GM12878 (cell line): ENCODE data around the gene NME8. TPM values are rescaled to one million over a fixed set of nuclear protein-coding genes. Genes with fewer than 3 reads are reported as not detected.
A peak's percentile ranks its signal among the peaks of the same experiment; 100 is the strongest.

Experiments
- ATAC-seq: fragments of 200-7000 bp; cut with Tn5 transposase; 3 replicates; pipeline ENCODE4 v1.9.1; 2020; ENCODE audit warnings: mild to moderate bottlenecking, moderate library complexity
- BruUV-seq: library from RNA; stranded (reverse); fragments of 400-500 nt; replicated peaks from 2 replicates; lab custom pipeline; 2021; lab: Mats Ljungman, UMichigan
- CTCF ChIA-PET: fragments of 300-600 bp; sonication (Branson Sonifier 250); formaldehyde crosslinking; extraction: SDS; loops from one replicate; lab custom pipeline; 2021; ENCODE audit warnings: inconsistent platforms; lab: Yijun Ruan, JAX
- POLR2A ChIA-PET: fragments of 350-600 bp; formaldehyde crosslinking; extraction: SDS; loops from one replicate; lab custom pipeline; 2021; ENCODE audit warnings: inconsistent platforms; lab: Charles Lee
- RAD21 ChIA-PET: fragments of 300-600 bp; sonication (Branson Sonifier 250); formaldehyde crosslinking; loops from one replicate; lab custom pipeline; 2023; ENCODE audit warnings: antibody characterized with exemption; ENCODE audit not compliant: unreplicated experiment; lab: Charles Lee
- SMC1A ChIA-PET: fragments of 300-600 bp; sonication (Branson Sonifier 250); formaldehyde crosslinking; loops from one replicate; lab custom pipeline; 2023; ENCODE audit not compliant: unreplicated experiment, uncharacterized antibody; lab: Charles Lee
- DNase-seq: peaks from one replicate; pipeline ENCODE4 v3.0.0-alpha.2; 2011; ENCODE audit warnings: low read depth, low spot score
- FAIRE-seq: peaks from 3 replicates; lab custom pipeline; 2011; peaks lifted over from hg19 to GRCh38; lab: Jason Lieb, UNC
- H2AFZ ChIP-seq: 2 replicates; pipeline ENCODE4 v1.6.0; 2011; ENCODE audit warnings: low read depth, low read length, control low read depth; ENCODE audit not compliant: control insufficient read depth
- H3K27ac ChIP-seq: 2 replicates; pipeline ENCODE4 v1.5.1; 2011; ENCODE audit warnings: control low read depth; ENCODE audit not compliant: control insufficient read depth, insufficient read depth
- H3K27me3 ChIP-seq, 2 experiments: replicated peaks in 1 of 2; 2 replicates each; pipeline versions ENCODE4 v1.6.0 to v1.6.1; 2011; ENCODE audit warnings: low read length in 1 of 2; ENCODE audit not compliant: control insufficient read depth in 2 of 2, insufficient read depth in 2 of 2
- H3K36me3 ChIP-seq, 2 experiments: 2 replicates each; pipeline ENCODE4 v1.5.1; 2011; ENCODE audit warnings: low read length in 1 of 2; ENCODE audit not compliant: control insufficient read depth in 2 of 2, insufficient read depth in 2 of 2
- H3K4me1 ChIP-seq: 2 replicates; pipeline ENCODE4 v1.6.1; 2011; ENCODE audit warnings: mild to moderate bottlenecking, low read length, moderate library complexity, mixed read lengths; ENCODE audit not compliant: control insufficient read depth, insufficient read depth
- H3K4me2 ChIP-seq: 2 replicates; pipeline ENCODE4 v1.6.0; 2011; ENCODE audit warnings: control low read depth; ENCODE audit not compliant: control insufficient read depth, insufficient read depth
- H3K4me3 ChIP-seq: fragments of 200-600 bp; sonication (generic); 2 replicates; pipeline ENCODE4 v1.5.1; 2016
- H3K79me2 ChIP-seq: 2 replicates; pipeline ENCODE4 v1.6.0; 2011; ENCODE audit warnings: low read length; ENCODE audit not compliant: control insufficient read depth, insufficient read depth
- H3K9ac ChIP-seq: 2 replicates; pipeline ENCODE4 v1.8.0; 2011; ENCODE audit warnings: low read length, control low read depth, mixed read lengths; ENCODE audit not compliant: control insufficient read depth, insufficient read depth
- H3K9me3 ChIP-seq: replicated peaks from 3 replicates; pipeline ENCODE4 v1.5.1; 2011; ENCODE audit warnings: mild to moderate bottlenecking, low read length; ENCODE audit not compliant: control insufficient read depth, insufficient read depth
- H4K20me1 ChIP-seq: 2 replicates; pipeline ENCODE4 v1.6.0; 2011; ENCODE audit not compliant: control insufficient read depth, insufficient read depth
- MTA2 ChIP-seq: fragments of 450-650 bp; IDR thresholded peaks from 2 replicates; pipeline ENCODE4 v1.6.1; 2016; ENCODE audit warnings: low read depth, mild to moderate bottlenecking, moderate library complexity
- RAD51 ChIP-seq: fragments of 450-650 bp; IDR thresholded peaks from 2 replicates; pipeline ENCODE4 v1.6.1; 2016; ENCODE audit warnings: moderate library complexity, mild to moderate bottlenecking, inconsistent platforms
- RCOR1 ChIP-seq: conservative IDR thresholded peaks from 2 replicates; pipeline ENCODE4 v1.6.1; 2012; ENCODE audit warnings: low read depth, low read length, improper control_type of control experiment
- RUNX3 ChIP-seq: IDR thresholded peaks from 2 replicates; pipeline ENCODE4 v1.6.1; 2012; ENCODE audit warnings: low read length, inconsistent platforms
- WGBS: methylation state at CpG from one replicate; pipeline ENCODE4 v1.1.6; 2016; ENCODE audit warnings: low lambda C conversion rate; ENCODE audit not compliant: insufficient replicate concordance, insufficient coverage; ENCODE audit errors: missing lambda C conversion rate; 5-methylcytosine and 5-hydroxymethylcytosine counted together
- in situ Hi-C: fragments of 300-500 bp; cut with MboI; formaldehyde crosslinking; loops from 9 replicates; pipeline ENCODE4 v1.14.3; 2018; ENCODE audit warnings: mixed read lengths
- intact Hi-C: fragments of 100-400 bp; cut with micrococcal nuclease; formaldehyde crosslinking; loops from one replicate; pipeline ENCODE4 v1.14.2; 2022; ENCODE audit not compliant: unreplicated experiment
- polyA plus RNA-seq, 11 experiments: library from polyadenylated mRNA; depleted of rRNA in 4 of 11; unstranded in 6 of 11; stranded (reverse) in 5 of 11; fragments of >200 nt; fragmentation: Nextera tagmentation in 4 of 11; fragmentation: Illumina TruSeq in 1 of 11; extraction: Ambion mirVana in 4 of 11; extraction: Trizol in 1 of 11; gene quantifications; 1 replicate in 1 of 11; 2 replicates in 10 of 11; pipeline versions ENCODE4 v1.2.1 to v1.2.3, GENCODE V29; 2011 to 2016; ENCODE audit warnings: inconsistent platforms in 2 of 11, missing spikeins in 2 of 11, low read depth in 1 of 11
- total RNA-seq, 4 experiments: library from RNA; depleted of rRNA in 3 of 4; stranded (reverse); fragments of >200 nt in 3 of 4; fragmentation: Illumina TruSeq in 1 of 4; extraction: Trizol in 1 of 4; gene quantifications; 2 replicates each; pipeline versions ENCODE4 v1.2.1 to v1.2.3, GENCODE V29; 2013 to 2021

NME8 gene
- total and polyA plus RNA-seq, 10 of the 15 experiments (the other 5 are each of a cell fraction or from before 2014, with no cell fraction given): 0.03 to 3.5 (median 0.52) TPM; not detected in 2

DNA sequence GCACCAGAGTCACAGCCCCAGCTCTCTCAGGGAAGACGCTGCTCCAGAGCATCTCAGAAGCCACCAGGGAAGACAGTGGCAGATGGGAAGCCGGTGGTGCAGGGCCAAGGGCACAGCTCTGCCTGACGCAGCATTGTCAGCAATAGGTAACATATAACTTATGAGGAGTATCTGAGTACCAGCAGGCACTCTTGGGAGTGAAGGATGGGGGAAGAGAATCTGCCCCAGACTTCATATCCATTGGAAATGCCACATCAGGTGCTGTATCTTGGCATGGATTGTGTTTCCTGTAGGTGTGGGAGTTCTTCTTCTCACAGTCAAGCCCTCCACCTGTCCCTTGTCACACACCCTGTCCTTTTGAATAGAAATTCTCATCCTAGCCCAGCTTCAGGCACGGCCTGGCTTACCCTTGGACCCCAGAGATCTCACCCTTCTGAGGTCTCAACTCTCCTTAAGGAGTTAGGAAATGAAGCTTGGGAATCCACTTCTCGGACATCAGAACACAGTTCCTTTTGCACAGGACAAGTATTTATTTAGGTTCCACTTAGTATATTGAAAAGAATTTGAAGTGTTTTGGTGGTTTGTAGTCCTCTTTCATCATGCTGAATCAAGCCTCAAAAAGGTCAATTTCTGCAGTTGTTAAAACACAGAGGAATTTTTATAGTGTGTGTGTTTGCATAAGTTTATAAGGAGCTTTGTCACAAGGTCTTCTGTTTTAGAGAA, 82.0 kb downstream of the NME8 start:
- Histone ChIP-seq H3K27me3 (no peaks in the 10 kb centered on the region), H3K4me2 (no peak overlapping the region), H3K4me3 (no peak overlapping the region), H3K4me1 (no peaks in the 10 kb centered on the region), H2AFZ (no peak overlapping the region), H3K9me3 (peaks cover 4% of the 10 kb centered on the region; the same call in 2 of the 3 replicates), H3K79me2 (no peaks in the 10 kb centered on the region), H3K9ac (no peak overlapping the region), H3K36me3 (no peaks in the 10 kb centered on the region), H3K27ac (no peak overlapping the region), H4K20me1 (no peaks in the 10 kb centered on the region)
- RAD21 ChIA-PET: interaction anchor here (1.5 kb wide), 1 partner anchor 12 kb away, joined by 4 read pairs; no protein-coding TSS in a partner anchor
- ATAC-seq: no peak; the same call in 2 of the 3 replicates
- DNase-seq: no peak
- 62% methylated on average over 5 of the region's 5 CpGs for WGBS
- intact Hi-C loops: no loop called here
- no TSS peak for BruUV-seq
- POLR2A ChIA-PET: interaction anchor here (1.1 to 1.5 kb wide), 4 partner anchors 9 to 95 kb away, joined by 3 to 4 read pairs (median 4); partner anchors contain the start of gene SFRP4
- CTCF ChIA-PET: interaction anchor here (1.1 to 5.2 kb wide), 4 partner anchors 9 to 154 kb away, joined by 3 to 32 read pairs (median 16); partner anchors contain the start of genes EPDR1 and SFRP4
- in situ Hi-C loops: no loop called here
- SMC1A ChIA-PET: interaction anchor here (1.1 to 2.1 kb wide), 4 partner anchors 8 to 14 kb away, joined by 3 to 6 read pairs (median 6); no protein-coding TSS in a partner anchor
- FAIRE-seq: no peak
- TF ChIP-seq MTA2: no peak
- TF ChIP-seq RAD51: no peak
- TF ChIP-seq RCOR1: no peak

DNA sequence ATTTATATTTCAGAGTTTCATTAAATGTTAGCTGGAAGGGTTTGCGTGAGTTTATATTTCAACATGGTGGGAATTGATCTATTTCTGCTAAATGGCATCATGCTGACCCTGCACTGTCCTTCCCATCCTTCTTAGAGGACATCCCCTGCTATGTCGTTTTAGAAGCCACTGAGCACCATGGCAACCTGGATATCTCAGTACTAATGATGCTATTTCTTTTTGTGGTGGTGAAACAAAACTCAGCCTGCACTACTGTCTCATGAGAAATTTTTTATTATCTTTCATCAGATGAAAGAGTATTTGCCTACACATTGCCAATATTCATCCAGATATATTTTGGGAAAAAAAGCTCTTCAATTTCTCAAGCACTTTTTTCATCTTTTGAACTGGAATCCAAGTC, 84.1 kb downstream of the NME8 start:
- Histone ChIP-seq H3K27ac (no peak overlapping the region), H3K4me3 (no peak overlapping the region), H4K20me1 (no peaks in the 10 kb centered on the region), H2AFZ (no peak overlapping the region), H3K9me3 (no peaks in the 10 kb centered on the region; the same call in 2 of the 3 replicates), H3K4me1 (no peaks in the 10 kb centered on the region), H3K36me3 (no peaks in the 10 kb centered on the region), H3K27me3 (no peaks in the 10 kb centered on the region), H3K79me2 (no peaks in the 10 kb centered on the region), H3K4me2 (no peak overlapping the region), H3K9ac (no peak overlapping the region)
- whole genome bisulfite sequencing: 69% methylated on average over 2 of the region's 2 CpGs
- TF ChIP-seq RUNX3: no peak
- BruUV-seq: no TSS peak
- ChIA-PET CTCF (interaction anchor here (1.2 to 5.2 kb wide), 3 partner anchors 11 to 16 kb away, joined by 3 to 27 read pairs (median 8); partner anchors contain the start of genes EPDR1 and SFRP4), SMC1A (interaction anchor here (1.0 to 2.4 kb wide), 4 partner anchors 9 to 72 kb away, joined by 4 to 9 read pairs (median 6); no protein-coding TSS in a partner anchor), POLR2A (no interaction called here), RAD21 (no interaction called here)
- DNase-seq: no peak
- in situ Hi-C loops (no loop called here), intact Hi-C loops (no loop called here)
- 0 out of 3 replicates have a peak, but pooled peaks have one; percentile 34 for ATAC-seq
- no peak for FAIRE-seq
